Ascending aorta (tissue), 2 donors: ENCODE results near the gene CENPN. TPM values are rescaled to one million over a fixed set of nuclear protein-coding genes. Genes with fewer than 3 reads are reported as not detected.

ENCODE experiments used
- DNase-seq, 2 donors: peaks; one replicate each; pipeline ENCODE4 v3.0.0-alpha.2; 2019; ENCODE audit warnings: low spot score in 2 of 2
- H3K27ac ChIP-seq, 2 donors: fragments of 200-600 bp; sonication (generic); one replicate each; pipeline ENCODE4 v1.5.1; 2016 to 2017; ENCODE audit warnings: mild to moderate bottlenecking in 1 of 2
- H3K27me3 ChIP-seq: fragments of 200-600 bp; sonication (generic); one replicate; pipeline ENCODE4 v1.5.1; 2017
- H3K36me3 ChIP-seq, 2 donors: fragments of 200-600 bp; sonication (generic); one replicate each; pipeline ENCODE4 v1.5.1; 2016
- H3K4me1 ChIP-seq, 2 donors: fragments of 200-600 bp; sonication (generic); one replicate each; pipeline ENCODE4 v1.5.1; 2016 to 2017; ENCODE audit warnings: mild to moderate bottlenecking in 1 of 2
- H3K4me3 ChIP-seq, 2 donors: fragments of 200-600 bp; sonication (generic); one replicate each; pipeline ENCODE4 v1.5.1; 2016 to 2017; ENCODE audit warnings: mild to moderate bottlenecking in 1 of 2
- H3K9me3 ChIP-seq, 2 donors: fragments of 200-600 bp; sonication (generic); one replicate each; pipeline ENCODE4 v1.5.1; 2016
- CTCF ChIP-seq, 3 experiments: fragments of 200-600 bp in 2 of 3; fragments of 450-650 bp in 1 of 3; sonication (generic) in 2 of 3; IDR thresholded peaks; one replicate each; pipeline ENCODE4 v1.5.1; 2016 to 2019; ENCODE audit warnings: antibody characterized with exemption in 3 of 3, mild to moderate bottlenecking in 1 of 3, moderate library complexity in 1 of 3
- intact Hi-C: fragments of 100-400 bp; cut with DNase I; formaldehyde crosslinking; loops from one replicate; pipeline ENCODE4 v1.15.1; 2023
- total RNA-seq: library from RNA; depleted of rRNA; stranded (reverse); fragments of >200 nt; gene quantifications from one replicate; pipeline ENCODE4 v1.1.0, GENCODE V29; 2016

The CENPN gene
- total RNA-seq, 1 donor from 2014 or later = not detected

GRCh38 chr16:81041696-81042095 lies 34.7 kb downstream of the CENPN start:
- intact Hi-C loops = no loop called here
- Histone ChIP-seq H3K27me3 (no peaks in the 10 kb centered on the region), H3K9me3 (no peaks in the 10 kb centered on the region), H3K27ac (no peak overlapping the region), H3K4me1 (peaks cover 0 to 6% of the 10 kb centered on the region in 2 donors), H3K36me3 (peaks cover 42 to 61% of the 10 kb centered on the region in 2 donors), H3K4me3 (no peak overlapping the region)
- no peak for DNase-seq
- no peak for TF ChIP-seq CTCF (IDR thresholded peaks at IDR 0.05)

DNA sequence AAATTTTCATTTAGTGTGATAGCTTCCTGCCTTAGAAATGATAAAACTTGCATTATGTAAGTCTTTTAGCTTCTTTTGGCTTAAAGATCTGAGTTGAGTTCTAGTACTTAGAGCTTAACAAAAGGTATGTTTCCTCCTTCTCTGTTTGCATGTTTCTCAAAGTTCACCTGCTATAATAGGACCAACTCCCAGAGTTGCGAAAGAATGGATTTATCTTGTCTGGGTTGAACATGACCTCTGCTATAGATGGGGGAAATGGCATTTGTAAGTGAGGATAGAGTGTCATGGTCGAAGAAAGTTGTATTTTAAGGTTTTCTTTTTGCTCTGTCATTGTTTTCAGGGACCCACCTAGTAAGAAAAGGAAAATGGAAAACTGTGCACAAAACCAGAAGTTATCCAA lies 35.8 kb downstream of the CENPN start:
- DNase-seq = no peak
- Histone ChIP-seq H3K4me1 (peaks cover 0 to 2% of the 10 kb centered on the region in 2 donors), H3K27ac (no peak overlapping the region), H3K9me3 (no peaks in the 10 kb centered on the region), H3K36me3 (peaks cover 42 to 61% of the 10 kb centered on the region in 2 donors), H3K27me3 (no peaks in the 10 kb centered on the region), H3K4me3 (no peak overlapping the region)
- no peak for TF ChIP-seq CTCF (IDR thresholded peaks at IDR 0.05)
- intact Hi-C loops = no loop called here

GRCh38 chr16:81053761-81054160 lies 46.7 kb downstream of the CENPN start:
- intact Hi-C loops = no loop called here

GRCh38 chr16:81060576-81061306 lies 53.7 kb downstream of the CENPN start:
- no peaks in the 10 kb centered on the region for H3K9me3 ChIP-seq
- no peaks in the 10 kb centered on the region for H3K4me1 ChIP-seq
- no peaks in the 10 kb centered on the region for H3K27me3 ChIP-seq
- TF ChIP-seq CTCF (IDR thresholded peaks at IDR 0.05) = no peak
- H3K36me3 ChIP-seq = no peaks in the 10 kb centered on the region
- no peak for DNase-seq
- no peak overlapping the region for H3K4me3 ChIP-seq
- H3K27ac ChIP-seq = no peak overlapping the region
- intact Hi-C loops = no loop called here

More at GRCh38 chr16:81053761-81054160, 46.7 kb downstream of the CENPN start:
- Histone ChIP-seq H3K4me1 (no peaks in the 10 kb centered on the region), H3K27me3 (no peaks in the 10 kb centered on the region), H3K9me3 (peaks cover 6% of the 10 kb centered on the region in 2 donors), H3K27ac (no peak overlapping the region), H3K4me3 (no peak overlapping the region), H3K36me3 (no peaks in the 10 kb centered on the region)
- TF ChIP-seq CTCF (IDR thresholded peaks at IDR 0.05) = no peak
- DNase-seq = no peak

DNA sequence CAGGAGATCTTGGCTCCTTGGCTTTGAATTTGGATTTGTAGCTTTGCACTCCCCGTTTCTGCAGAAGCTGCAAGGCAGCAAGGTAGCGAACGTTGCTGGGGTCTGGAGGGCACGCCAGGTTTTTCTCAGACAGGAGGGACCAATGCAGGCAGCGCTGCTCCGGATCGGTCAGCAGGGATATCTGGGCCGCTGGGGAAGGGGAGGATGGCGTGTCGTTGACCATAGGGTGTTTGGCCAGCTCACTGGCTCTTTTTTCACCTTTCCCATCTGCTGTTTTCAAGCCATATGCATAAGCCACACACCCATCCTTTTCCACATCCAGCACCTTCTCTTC lies 54.3 kb downstream of the CENPN start:
- DNase-seq = no peak
- no peaks in the 10 kb centered on the region for H3K27me3 ChIP-seq
- H3K9me3 ChIP-seq = no peaks in the 10 kb centered on the region
- H3K36me3 ChIP-seq = no peaks in the 10 kb centered on the region
- TF ChIP-seq CTCF (IDR thresholded peaks at IDR 0.05) = no peak
- intact Hi-C loops = no loop called here
- H3K27ac ChIP-seq = no peak overlapping the region
- H3K4me3 ChIP-seq = no peak overlapping the region
- no peaks in the 10 kb centered on the region for H3K4me1 ChIP-seq
